ENCODE results near the gene PYGL. TPM values are rescaled to one million over a fixed set of nuclear protein-coding genes. Genes with fewer than 3 reads are reported as not detected.

The PYGL gene
- total and polyA plus RNA-seq, 2 experiments from 2014 or later: 57.6 to 93.8 TPM

GRCh38 chr14:50864946-50865345, 79.3 kb downstream of the PYGL start:
- no peak overlapping the region for H3K27ac ChIP-seq (ENCODE audit: low read depth)
- H3K27me3 ChIP-seq (ENCODE audit: insufficient read depth): no peaks in the 10 kb centered on the region
- H3K4me1 ChIP-seq (ENCODE audit: insufficient read depth): peaks cover 17% of the 10 kb centered on the region
- no peak for DNase-seq (ENCODE audit: low spot score)
- ATAC-seq: no peak
- H3F3A ChIP-seq (replicated peaks; ENCODE audit: low read depth): no peaks in the 10 kb centered on the region
- H3K27me3 Mint-ChIP-seq (ENCODE audit: insufficient read depth, low read depth, poor library complexity): peaks cover 1% of the 10 kb centered on the region
- no peaks in the 10 kb centered on the region for H3K9me2 ChIP-seq (ENCODE audit: insufficient read depth)
- H3K4me1 Mint-ChIP-seq: peaks cover 31% of the 10 kb centered on the region
- no peak overlapping the region for H3K4me3 ChIP-seq
- no peak overlapping the region for H3K4me3 Mint-ChIP-seq
- H3K27ac Mint-ChIP-seq: no peak overlapping the region
- no peaks in the 10 kb centered on the region for H3K36me3 Mint-ChIP-seq (ENCODE audit: low read depth)
- no peaks in the 10 kb centered on the region for H3K36me3 ChIP-seq (ENCODE audit: insufficient read depth)
- no peaks in the 10 kb centered on the region for H4K20me1 ChIP-seq (replicated peaks; ENCODE audit: insufficient read depth)
- H3K79me2 ChIP-seq (replicated peaks; ENCODE audit: insufficient read depth): no peaks in the 10 kb centered on the region
- no peaks in the 10 kb centered on the region for H3K9me3 Mint-ChIP-seq
- peak overlapping the region; percentile 12; the same call in 1 of the 2 replicates for H2AFZ ChIP-seq
- TF ChIP-seq NANOG (IDR thresholded peaks at IDR 0.05; ENCODE audit: borderline replicate concordance) (no peak), EZH2phosphoT487 (IDR thresholded peaks at IDR 0.05; ENCODE audit: unreplicated experiment) (no peak), EZH2 (IDR thresholded peaks at IDR 0.05; ENCODE audit: low read depth, unreplicated experiment) (no peak), STAT1 (IDR thresholded peaks at IDR 0.05; ENCODE audit: unreplicated experiment) (no peak), CREB1 (CRISPR knock-in tag; IDR thresholded peaks at IDR 0.05; ENCODE audit: low read depth) (no peak), ETS1 (IDR thresholded peaks at IDR 0.05) (no peak)
- TF ChIP-seq, protein P1, sequence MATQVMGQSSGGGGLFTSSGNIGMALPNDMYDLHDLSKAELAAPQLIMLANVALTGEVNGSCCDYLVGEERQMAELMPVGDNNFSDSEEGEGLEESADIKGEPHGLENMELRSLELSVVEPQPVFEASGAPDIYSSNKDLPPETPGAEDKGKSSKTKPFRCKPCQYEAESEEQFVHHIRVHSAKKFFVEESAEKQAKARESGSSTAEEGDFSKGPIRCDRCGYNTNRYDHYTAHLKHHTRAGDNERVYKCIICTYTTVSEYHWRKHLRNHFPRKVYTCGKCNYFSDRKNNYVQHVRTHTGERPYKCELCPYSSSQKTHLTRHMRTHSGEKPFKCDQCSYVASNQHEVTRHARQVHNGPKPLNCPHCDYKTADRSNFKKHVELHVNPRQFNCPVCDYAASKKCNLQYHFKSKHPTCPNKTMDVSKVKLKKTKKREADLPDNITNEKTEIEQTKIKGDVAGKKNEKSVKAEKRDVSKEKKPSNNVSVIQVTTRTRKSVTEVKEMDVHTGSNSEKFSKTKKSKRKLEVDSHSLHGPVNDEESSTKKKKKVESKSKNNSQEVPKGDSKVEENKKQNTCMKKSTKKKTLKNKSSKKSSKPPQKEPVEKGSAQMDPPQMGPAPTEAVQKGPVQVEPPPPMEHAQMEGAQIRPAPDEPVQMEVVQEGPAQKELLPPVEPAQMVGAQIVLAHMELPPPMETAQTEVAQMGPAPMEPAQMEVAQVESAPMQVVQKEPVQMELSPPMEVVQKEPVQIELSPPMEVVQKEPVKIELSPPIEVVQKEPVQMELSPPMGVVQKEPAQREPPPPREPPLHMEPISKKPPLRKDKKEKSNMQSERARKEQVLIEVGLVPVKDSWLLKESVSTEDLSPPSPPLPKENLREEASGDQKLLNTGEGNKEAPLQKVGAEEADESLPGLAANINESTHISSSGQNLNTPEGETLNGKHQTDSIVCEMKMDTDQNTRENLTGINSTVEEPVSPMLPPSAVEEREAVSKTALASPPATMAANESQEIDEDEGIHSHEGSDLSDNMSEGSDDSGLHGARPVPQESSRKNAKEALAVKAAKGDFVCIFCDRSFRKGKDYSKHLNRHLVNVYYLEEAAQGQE (IDR thresholded peaks at IDR 0.05; ENCODE audit: unreplicated experiment): no peak
- TF ChIP-seq, protein P2, sequence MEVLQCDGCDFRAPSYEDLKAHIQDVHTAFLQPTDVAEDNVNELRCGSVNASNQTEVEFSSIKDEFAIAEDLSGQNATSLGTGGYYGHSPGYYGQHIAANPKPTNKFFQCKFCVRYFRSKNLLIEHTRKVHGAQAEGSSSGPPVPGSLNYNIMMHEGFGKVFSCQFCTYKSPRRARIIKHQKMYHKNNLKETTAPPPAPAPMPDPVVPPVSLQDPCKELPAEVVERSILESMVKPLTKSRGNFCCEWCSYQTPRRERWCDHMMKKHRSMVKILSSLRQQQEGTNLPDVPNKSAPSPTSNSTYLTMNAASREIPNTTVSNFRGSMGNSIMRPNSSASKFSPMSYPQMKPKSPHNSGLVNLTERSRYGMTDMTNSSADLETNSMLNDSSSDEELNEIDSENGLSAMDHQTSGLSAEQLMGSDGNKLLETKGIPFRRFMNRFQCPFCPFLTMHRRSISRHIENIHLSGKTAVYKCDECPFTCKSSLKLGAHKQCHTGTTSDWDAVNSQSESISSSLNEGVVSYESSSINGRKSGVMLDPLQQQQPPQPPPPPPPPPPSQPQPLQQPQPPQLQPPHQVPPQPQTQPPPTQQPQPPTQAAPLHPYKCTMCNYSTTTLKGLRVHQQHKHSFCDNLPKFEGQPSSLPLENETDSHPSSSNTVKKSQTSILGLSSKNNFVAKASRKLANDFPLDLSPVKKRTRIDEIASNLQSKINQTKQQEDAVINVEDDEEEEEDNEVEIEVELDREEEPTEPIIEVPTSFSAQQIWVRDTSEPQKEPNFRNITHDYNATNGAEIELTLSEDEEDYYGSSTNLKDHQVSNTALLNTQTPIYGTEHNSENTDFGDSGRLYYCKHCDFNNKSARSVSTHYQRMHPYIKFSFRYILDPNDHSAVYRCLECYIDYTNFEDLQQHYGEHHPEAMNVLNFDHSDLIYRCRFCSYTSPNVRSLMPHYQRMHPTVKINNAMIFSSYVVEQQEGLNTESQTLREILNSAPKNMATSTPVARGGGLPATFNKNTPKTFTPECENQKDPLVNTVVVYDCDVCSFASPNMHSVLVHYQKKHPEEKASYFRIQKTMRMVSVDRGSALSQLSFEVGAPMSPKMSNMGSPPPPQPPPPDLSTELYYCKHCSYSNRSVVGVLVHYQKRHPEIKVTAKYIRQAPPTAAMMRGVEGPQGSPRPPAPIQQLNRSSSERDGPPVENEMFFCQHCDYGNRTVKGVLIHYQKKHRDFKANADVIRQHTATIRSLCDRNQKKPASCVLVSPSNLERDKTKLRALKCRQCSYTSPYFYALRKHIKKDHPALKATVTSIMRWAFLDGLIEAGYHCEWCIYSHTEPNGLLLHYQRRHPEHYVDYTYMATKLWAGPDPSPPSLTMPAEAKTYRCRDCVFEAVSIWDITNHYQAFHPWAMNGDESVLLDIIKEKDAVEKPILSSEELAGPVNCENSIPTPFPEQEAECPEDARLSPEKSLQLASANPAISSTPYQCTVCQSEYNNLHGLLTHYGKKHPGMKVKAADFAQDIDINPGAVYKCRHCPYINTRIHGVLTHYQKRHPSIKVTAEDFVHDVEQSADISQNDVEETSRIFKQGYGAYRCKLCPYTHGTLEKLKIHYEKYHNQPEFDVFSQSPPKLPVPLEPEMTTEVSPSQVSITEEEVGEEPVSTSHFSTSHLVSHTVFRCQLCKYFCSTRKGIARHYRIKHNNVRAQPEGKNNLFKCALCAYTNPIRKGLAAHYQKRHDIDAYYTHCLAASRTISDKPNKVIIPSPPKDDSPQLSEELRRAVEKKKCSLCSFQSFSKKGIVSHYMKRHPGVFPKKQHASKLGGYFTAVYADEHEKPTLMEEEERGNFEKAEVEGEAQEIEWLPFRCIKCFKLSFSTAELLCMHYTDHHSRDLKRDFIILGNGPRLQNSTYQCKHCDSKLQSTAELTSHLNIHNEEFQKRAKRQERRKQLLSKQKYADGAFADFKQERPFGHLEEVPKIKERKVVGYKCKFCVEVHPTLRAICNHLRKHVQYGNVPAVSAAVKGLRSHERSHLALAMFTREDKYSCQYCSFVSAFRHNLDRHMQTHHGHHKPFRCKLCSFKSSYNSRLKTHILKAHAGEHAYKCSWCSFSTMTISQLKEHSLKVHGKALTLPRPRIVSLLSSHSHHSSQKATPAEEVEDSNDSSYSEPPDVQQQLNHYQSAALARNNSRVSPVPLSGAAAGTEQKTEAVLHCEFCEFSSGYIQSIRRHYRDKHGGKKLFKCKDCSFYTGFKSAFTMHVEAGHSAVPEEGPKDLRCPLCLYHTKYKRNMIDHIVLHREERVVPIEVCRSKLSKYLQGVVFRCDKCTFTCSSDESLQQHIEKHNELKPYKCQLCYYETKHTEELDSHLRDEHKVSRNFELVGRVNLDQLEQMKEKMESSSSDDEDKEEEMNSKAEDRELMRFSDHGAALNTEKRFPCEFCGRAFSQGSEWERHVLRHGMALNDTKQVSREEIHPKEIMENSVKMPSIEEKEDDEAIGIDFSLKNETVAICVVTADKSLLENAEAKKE (CRISPR knock-in tag; IDR thresholded peaks at IDR 0.05): no peak
- no peak overlapping the region for H3K4me2 ChIP-seq

Measured in GM23338 (cell line).